Umbilical cord (tissue), 2 donors: ENCODE data around the gene KIF6. TPM values are rescaled to one million over a fixed set of nuclear protein-coding genes. Genes with fewer than 3 reads are reported as not detected.

Source experiments
- DNase-seq: peaks from one replicate; pipeline ENCODE4 v3.0.0-alpha.2; 2015; ENCODE audit warnings: low spot score
- total RNA-seq: library from RNA; depleted of rRNA; stranded (reverse); fragments of >200 nt; gene quantifications from one replicate; pipeline ENCODE4 v1.2.3, GENCODE V29; 2014; ENCODE audit warnings: low replicate concordance; ENCODE audit not compliant: insufficient read depth

The KIF6 gene
- total RNA-seq, 1 donor from 2014 or later: 1.2 TPM

DNA sequence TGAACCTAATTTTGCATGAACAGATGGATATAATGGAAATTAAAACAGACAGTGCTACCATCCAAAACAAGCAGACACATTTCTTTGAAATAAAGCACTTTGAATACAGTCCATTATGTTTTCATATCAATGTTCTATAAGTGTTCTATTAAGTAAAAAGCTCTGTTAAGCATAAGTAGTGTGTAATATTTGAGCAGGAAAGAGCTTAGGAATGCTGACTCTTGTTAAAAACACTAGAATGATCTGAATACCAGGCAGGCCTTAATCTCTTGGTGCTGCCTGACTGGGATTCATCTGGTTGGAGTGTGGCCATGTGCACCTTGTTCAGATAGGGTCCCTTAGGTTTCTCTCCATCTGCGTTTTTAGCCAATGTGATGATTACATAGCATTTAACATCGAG, 130.9 kb downstream of the KIF6 start:
- DNase-seq: no peak

DNA sequence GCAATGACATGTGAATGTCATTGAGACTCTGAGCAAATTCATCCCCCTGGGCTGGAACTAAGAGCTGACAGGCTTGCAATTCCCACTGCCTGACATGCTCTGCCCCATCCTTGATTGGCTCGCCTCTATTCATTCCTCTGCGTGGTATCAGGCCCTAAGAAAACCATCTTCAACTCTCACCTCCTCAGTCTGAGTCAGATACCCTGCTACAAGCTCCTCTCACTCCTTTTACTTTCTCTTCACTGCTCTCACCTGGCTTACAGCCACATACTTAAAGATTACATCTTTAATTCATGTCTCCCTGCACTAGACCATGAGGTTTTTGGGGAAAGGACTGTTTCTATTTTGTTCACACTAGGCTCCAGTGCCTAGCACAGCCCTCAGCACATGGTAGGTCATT, 131.6 kb downstream of the KIF6 start:
- no peak for DNase-seq

DNA sequence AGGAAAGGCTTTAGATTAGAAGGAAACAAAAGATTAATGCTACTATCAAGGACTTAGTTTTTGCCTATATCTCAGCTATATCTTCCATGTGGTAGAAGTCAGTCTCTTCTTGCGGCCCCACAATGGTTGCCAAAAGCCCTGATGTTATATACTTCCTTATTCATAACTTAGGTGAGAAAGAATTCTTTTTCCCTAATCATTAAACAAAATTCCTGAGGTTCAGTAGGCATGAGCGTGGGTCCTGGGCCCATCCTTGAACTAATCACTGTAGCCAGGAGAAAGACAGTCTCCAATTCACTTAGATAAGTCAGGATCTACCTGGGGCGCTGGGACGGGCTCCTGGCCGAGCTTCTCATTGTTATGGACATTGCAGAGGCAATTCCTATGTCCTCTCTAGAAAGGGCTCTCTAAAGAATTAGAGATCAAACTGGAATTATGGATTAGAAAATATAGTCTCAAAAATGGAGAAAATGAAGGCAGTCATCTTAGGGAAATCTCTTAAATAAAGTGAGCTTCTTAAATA, 134.3 kb downstream of the KIF6 start:
- DNase-seq: no peak

DNA sequence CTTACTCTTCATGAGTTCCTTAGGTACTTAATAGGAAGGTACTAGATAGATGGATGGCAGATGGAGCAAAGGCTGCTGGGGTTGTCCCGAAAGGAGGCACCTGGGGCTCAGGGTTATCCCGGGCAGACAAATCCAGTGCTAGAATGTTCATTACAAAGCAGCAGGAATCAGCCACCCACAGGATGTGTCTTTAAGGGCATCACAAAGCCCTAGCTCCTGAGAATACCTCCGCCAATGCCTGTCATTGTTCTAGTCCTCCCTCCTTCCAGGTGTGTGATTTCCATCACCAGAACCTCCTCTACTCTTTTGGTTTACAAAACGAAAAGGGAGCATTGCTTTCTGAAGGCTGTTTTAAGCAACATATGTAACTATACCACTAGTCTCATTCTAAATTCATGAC, 138.1 kb downstream of the KIF6 start:
- no peak for DNase-seq

DNA sequence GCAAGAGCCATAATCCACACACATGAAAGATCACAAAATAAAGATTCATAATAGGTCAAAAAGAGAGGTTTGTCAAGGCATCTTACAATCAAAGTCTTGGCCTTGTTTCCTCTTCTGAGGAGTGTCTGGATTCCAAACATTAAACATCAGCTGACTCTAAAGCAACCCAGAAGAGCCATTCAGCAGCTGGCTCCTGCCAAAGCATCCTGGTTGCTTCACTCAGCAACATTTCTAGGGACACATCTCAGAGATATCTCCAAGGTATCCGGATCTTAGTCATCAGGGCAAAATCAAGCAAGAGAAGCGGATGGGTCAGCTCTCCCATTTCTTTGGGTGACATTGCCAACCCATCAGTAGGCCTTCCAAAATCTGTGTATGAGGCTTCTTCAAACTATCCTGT, 139.6 kb downstream of the KIF6 start:
- no peak for DNase-seq

DNA sequence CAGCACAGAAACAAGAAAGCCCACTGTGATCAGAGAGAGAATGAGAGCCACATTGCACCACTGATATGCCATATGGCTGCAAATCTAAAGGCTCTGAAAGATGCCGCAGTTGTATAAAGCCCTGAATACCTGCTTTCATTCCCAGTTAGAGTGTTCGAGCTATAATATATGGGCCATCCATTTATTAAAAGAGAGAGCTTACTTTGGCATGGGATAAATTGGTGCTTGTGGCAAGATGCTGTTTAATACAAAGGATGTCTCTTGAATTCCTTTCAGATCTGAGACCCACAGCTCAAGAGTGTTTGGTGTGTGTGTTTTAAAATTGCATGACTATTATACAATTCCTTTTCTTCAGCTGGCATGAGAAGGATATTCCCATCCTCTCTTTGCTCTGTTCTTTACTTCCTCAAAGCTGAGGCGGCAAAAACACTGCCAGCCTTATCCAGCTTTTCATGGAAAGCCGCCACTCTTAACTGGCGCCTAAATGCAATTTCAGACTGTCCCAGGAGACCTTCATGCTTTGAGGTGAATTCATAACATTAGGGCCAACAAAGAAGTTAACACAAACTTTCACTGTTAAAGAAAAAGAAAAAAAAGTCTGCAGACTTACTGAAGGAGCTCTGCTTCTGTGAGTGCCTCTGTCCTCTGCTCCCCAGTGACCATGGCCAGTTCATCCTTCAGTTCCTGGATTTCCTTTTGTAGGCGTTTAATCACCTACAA, 147.6 kb downstream of the KIF6 start:
- no peak for DNase-seq

DNA sequence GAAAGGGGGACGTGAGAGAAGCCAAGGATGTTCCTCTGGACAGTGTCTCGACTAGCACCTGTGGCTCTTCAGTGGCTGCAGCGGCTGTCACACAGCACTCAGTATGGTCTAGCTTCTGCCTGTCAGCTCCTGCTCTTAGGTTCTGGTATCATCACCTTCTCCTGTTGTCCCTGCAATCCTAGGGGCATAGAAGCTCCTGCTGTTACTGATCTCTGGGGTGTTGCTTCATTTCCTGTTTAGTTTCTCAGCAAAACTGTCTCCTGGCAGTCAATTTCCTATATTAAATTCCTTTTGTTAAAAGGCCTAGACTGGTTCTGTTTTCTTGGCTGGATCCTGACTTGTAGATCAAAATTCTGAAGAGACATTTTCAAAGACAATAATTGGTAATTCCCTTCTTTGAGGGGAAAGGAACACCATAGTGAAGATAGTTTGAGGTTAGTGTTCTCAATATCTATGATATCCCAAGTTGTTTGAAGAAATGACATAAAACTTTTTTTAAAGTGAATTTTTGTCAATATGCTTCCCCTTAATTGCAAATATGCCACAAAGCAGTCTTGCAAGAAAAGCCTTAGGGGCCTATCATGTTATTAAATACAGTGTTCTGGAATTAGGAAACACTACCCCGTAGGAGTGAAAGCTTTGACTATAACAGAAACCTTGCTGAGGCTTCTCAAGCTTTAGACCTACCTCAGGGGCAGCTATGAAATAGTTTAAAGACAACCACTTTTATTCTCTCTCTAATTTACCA, 148.5 kb downstream of the KIF6 start:
- DNase-seq: no peak

DNA sequence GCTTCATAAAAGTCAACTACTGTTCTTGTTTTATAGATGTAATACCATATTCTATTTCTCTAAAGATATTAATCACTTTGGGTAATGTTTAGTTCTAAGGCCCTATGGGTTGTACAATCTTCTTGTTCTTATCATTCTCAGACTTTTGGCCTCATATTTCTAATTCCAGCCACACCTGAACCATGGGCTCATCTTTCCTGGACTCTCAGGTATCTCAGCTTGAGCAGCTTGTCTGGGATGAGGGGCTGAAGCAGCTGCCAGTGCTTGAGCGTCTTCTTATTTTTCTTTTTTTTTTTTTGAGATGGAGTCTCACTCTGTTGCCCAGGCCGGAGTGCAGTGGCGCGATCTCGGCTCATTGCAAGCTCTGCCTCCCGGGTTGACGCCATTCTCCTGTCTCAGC, 150.2 kb downstream of the KIF6 start:
- DNase-seq: no peak

DNA sequence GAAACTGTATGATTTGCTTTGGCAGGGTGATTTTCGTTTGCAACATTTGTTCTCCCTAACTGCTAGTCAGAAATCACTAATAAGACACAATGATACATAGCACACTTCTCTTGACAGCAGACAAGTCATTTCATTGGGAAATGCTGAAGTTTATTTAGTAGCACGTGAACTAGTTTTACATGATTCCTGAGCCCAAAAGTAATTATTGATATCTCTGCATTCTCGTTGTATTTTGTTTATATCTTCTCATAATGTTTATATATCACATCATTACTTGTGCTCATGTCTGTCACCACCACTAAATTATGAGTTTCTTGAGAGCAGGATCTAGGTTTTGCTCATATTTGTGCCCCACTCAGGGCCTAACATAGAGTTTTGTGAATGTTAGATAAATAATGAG, 151.7 kb downstream of the KIF6 start:
- DNase-seq: no peak

DNA sequence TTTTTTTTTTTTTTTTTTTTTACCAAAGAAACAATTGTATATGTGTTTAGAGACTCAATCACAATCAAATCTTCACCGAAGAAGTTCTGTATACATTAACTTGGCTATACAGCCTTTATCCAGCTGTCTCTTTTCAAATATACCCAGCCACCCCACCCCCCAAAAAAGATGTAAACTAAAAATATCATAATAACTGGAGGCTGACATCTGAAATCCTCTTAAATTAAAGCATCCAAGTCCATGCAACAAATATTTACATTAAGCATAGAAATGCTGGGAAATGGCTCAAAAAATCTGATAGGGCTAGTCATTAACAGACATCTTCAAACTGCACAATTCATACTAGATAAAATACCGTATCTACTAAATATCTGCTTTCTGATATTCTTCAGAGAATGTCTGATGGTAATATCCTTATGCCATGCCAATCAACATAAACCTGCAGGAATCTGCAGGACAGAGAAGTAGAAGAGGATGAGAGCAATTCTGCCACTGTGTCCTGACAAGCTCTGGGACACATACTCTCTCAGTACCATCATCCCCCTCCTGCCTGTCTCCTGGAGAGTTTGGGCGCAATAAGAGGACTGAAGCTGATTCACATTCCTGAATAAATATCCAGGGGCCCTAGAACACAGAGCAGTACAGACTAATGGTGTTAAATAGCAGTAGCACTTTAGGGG, 152.4 kb downstream of the KIF6 start:
- DNase-seq: no peak

DNA sequence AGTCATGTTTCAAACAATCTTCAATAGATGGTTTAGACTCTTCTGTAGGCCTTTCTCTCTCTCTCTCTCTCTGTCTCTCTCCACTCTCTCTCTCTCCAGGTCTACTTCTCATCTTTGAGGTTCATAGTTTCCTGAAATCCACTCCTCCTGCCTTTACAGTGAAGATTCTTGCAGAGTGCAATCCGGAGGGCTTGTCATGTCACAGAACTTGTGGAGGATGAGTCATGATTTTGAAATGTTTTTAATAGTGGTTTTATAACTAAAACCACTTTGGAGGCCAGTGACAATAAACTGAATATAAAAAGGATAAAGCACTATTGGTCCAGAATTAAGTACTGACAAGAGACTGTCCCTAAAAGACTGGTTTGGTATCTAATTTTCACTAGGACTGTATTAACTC, 156.3 kb downstream of the KIF6 start:
- peak; percentile 35 for DNase-seq

DNA sequence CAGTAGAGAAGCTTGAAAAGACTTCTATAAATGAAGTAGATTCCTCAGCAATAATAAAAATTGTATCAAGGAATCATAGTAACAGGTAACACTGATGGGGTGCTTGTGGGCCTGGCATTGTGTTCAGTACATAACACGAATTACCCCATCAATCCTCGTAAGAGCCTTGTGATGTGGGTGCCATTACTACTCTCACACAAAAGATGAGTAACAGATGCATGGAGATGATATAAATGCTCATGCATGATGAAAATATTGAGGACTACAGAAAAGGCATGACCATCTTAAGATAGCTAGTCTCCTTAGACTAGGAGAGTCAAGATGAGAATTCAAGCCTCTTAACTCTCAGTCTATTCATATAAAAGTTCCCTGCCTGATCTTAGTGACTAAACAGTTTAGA, 158.1 kb downstream of the KIF6 start:
- DNase-seq: no peak

DNA sequence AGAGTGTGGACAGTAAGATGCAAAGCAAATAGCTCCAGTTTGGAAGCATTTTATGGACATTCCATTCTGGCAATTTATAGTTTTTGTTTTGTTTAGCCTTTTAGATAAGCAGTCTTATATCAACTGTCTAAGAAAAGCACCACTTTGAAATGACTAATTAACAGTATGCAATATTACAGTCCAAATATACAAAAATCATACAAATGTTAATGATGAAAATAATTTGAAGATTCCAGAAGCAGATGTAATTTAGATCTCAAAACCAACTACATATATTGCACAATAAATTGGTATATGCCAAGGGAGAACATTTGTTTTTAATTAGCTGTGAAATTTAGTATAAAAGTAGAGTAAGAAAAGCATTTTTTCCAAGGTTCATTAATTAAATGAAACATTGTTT, 158.8 kb downstream of the KIF6 start:
- DNase-seq: no peak

DNA sequence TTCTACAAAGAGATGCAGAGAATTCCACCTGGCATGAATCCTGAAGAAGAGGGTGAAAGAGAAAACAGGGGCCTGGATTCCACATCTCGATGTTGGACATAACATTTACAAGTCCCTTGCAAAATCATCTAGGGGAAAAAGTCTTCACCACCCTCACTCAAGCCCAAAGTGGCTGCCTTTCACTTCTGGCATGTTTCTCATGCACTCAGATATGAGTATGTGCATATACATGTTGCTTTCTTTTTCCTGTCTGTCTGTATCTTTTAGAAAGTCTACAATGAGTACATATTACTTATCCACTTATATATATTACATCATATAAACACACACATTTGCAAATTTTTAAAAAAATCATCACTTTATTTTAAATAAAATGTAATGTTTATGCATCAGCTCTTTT, 159.3 kb downstream of the KIF6 start:
- DNase-seq: no peak

DNA sequence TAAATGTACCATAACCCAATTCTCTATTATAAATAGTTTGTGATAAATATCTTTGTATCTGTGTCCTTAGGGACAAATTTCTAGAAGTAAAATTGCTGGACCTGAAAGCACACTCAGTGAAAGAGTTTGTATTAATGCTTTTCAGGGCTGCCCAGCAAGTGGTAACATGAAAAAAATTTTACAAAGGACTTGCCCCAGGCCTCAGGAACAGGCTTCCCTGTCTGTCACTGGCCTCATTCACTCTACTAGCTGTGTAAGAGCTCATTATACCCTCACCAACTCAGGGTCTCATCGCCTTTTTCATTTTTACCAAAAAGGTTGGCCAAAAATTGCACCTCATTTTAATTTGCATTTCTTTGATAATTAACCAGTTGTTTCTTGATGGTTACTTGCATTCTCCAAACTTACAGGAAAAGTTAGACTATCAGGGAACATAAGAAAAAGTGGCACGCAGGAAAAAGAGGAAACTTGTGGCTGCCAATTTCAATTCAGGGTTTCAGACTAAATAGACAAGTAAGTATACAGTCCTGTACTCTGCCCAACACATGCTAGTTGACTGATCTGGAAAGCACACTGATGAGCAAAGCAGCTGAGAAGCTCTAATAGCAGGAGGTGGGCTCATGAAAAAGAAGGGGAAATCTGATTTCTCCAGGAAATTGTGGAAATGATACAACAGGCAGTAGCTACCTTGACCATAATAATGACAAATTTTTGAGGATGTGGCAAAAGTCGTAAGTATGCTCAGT, 161.5 kb downstream of the KIF6 start:
- no peak for DNase-seq

DNA sequence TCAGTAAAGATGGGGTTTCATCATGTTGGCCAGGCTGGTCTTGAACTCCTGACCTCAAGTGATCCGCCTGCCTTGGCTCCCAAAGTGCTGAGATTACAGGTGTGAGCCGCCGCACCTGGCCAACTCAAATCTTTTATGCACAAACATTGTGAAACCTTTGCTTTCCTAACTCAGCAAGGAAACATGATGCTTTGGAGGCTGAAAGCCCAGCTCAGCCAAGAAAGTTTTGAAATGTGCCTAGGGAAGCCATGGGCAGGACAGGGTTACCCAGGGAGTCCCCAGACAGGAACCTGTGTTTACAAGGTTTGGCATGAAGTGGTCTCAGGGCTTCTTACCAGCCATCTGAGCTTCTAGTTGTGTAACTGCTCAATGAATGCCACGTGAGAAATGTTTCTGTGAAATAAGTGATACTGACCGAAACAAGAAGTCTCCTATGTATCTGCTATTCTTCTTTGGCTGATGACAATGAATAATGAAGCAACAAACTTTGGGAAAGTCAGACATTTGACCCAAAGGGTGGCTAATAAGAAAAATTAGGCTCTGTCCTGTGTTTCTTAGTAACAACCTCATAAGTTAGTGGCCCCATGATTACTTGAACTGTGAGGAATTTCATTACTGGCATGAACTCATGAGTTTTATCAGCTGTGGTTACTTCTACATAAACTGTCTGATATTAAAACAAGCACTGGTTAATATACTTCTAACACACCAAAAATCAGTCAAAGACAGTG, 163.5 kb downstream of the KIF6 start:
- no peak for DNase-seq

DNA sequence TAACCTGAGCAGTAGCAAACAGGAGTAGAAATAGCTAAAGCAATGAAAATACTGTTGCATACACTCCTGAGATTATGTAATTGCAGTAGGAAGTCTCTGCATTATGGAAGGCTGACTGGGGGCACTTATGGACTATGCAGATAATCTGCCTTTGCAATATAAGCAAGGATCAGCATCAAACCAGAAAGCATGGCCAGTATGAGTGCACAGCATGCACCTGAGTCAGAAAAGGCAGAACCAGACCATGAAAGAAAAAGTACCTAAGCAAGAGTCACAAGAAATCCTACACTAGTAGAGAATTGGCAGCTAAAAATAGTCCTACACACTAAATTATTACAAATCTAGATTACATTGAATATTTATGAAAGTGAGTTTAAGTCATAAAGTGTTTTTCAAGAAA, 164.3 kb downstream of the KIF6 start:
- no peak for DNase-seq

DNA sequence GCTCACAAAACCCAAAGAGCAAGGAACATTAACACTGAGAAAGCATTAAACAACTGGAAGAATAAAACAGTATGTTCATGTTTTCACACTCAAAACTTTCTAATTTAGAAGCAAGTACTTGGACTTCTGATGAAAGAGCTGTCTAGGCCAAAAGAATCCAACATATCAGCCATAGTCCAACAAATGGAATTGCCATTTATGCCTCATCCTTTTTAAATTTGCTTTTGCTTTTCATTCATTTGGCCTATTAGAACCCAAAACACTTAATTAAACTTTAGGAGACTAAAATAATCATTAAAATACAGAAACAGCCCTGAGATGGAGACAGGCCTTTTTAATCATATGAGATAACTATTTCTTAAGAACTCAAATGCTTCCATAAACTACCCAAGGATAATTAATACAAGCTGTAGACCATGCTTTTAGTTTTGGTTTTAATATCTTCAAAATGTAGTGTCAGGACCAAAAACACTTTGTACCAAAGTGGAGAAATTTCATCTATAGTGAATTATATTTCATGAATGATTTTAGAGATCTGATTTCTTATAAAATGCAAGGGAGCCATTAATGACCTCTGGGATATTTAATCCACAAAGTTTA, 166.5 kb downstream of the KIF6 start:
- DNase-seq: no peak

DNA sequence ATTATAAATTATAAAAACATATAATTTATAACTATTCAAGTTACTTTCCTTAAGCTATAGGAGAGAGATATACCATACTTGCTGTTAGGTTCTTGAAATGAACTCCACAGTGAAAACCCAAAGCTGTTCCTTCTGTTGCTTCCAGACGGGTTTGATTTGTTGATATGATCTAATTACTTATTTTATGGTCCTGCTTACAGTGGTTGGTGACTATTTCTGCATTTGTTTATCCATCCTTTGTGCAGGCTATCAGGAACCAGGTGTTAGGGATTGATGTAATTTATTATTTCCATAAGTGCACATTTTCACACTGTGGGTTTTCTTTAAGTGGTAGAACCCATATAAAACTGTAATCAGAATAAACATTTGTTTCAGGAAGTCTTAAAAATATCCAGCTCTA, 167.1 kb downstream of the KIF6 start:
- no peak for DNase-seq

DNA sequence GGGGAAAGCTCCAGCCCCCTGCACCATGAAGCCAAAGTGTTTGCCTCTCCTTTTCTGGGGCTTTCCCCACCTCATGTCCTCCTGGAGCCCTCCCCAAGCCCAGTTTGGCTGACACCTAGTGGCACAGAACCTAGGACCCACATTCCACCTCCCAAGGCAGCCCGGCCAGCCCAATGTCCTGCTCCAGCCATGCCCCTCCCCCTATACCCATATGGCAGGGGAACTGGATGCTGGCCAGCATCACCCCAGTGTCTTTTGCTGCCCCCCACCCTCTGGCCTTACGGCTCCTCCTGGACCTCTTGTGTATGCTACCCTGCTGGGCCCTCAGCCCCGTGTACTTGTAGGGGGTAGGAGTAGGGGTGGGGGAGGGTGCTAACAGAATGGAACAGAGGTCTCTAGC, 170.1 kb downstream of the KIF6 start:
- DNase-seq: no peak
